ENCODE measurements around the gene MYO1D.

DNA sequence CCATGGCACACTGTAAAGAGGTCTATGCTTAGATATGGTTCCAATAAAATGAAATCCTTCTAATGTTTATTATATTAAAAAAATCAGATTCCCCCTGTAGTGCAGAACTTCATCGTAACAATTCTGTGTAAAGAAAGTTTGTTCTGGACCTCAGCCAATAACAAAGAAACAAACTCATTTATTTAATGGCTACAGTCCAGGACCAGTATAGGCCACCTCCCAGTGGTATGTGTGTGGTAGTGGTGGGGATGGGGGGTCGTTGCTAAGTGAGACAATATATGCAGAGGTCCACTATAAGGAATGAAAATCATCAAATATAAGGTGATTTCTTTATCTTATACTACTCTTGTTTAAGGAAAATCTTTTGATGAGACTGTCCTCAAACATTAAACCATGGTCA lies 253.7 kb downstream of the MYO1D start:
- TF ChIP-seq, protein P1, sequence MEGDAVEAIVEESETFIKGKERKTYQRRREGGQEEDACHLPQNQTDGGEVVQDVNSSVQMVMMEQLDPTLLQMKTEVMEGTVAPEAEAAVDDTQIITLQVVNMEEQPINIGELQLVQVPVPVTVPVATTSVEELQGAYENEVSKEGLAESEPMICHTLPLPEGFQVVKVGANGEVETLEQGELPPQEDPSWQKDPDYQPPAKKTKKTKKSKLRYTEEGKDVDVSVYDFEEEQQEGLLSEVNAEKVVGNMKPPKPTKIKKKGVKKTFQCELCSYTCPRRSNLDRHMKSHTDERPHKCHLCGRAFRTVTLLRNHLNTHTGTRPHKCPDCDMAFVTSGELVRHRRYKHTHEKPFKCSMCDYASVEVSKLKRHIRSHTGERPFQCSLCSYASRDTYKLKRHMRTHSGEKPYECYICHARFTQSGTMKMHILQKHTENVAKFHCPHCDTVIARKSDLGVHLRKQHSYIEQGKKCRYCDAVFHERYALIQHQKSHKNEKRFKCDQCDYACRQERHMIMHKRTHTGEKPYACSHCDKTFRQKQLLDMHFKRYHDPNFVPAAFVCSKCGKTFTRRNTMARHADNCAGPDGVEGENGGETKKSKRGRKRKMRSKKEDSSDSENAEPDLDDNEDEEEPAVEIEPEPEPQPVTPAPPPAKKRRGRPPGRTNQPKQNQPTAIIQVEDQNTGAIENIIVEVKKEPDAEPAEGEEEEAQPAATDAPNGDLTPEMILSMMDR (IDR thresholded peaks at IDR 0.05; ENCODE audit: low read depth, low read length, missing input control), result no peak
- TF ChIP-seq, protein P2, sequence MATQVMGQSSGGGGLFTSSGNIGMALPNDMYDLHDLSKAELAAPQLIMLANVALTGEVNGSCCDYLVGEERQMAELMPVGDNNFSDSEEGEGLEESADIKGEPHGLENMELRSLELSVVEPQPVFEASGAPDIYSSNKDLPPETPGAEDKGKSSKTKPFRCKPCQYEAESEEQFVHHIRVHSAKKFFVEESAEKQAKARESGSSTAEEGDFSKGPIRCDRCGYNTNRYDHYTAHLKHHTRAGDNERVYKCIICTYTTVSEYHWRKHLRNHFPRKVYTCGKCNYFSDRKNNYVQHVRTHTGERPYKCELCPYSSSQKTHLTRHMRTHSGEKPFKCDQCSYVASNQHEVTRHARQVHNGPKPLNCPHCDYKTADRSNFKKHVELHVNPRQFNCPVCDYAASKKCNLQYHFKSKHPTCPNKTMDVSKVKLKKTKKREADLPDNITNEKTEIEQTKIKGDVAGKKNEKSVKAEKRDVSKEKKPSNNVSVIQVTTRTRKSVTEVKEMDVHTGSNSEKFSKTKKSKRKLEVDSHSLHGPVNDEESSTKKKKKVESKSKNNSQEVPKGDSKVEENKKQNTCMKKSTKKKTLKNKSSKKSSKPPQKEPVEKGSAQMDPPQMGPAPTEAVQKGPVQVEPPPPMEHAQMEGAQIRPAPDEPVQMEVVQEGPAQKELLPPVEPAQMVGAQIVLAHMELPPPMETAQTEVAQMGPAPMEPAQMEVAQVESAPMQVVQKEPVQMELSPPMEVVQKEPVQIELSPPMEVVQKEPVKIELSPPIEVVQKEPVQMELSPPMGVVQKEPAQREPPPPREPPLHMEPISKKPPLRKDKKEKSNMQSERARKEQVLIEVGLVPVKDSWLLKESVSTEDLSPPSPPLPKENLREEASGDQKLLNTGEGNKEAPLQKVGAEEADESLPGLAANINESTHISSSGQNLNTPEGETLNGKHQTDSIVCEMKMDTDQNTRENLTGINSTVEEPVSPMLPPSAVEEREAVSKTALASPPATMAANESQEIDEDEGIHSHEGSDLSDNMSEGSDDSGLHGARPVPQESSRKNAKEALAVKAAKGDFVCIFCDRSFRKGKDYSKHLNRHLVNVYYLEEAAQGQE (IDR thresholded peaks at IDR 0.05), result no peak
- TF ChIP-seq, protein P3, sequence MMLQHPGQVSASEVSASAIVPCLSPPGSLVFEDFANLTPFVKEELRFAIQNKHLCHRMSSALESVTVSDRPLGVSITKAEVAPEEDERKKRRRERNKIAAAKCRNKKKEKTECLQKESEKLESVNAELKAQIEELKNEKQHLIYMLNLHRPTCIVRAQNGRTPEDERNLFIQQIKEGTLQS (IDR thresholded peaks at IDR 0.05), result no peak
- TF ChIP-seq SP1 (IDR thresholded peaks at IDR 0.05) (no peak), EGR1 (IDR thresholded peaks at IDR 0.05; ENCODE audit: low read depth in 2 of 2) (no peak), YY1 (IDR thresholded peaks at IDR 0.05) (no peak), TAF1 (conservative IDR thresholded peaks at IDR 0.05) (no peak), FOXA1 (IDR thresholded peaks at IDR 0.05) (no peak), RXRA (IDR thresholded peaks at IDR 0.05) (no peak), RAD21 (IDR thresholded peaks at IDR 0.05) (no peak)
- TF ChIP-seq, protein P4, sequence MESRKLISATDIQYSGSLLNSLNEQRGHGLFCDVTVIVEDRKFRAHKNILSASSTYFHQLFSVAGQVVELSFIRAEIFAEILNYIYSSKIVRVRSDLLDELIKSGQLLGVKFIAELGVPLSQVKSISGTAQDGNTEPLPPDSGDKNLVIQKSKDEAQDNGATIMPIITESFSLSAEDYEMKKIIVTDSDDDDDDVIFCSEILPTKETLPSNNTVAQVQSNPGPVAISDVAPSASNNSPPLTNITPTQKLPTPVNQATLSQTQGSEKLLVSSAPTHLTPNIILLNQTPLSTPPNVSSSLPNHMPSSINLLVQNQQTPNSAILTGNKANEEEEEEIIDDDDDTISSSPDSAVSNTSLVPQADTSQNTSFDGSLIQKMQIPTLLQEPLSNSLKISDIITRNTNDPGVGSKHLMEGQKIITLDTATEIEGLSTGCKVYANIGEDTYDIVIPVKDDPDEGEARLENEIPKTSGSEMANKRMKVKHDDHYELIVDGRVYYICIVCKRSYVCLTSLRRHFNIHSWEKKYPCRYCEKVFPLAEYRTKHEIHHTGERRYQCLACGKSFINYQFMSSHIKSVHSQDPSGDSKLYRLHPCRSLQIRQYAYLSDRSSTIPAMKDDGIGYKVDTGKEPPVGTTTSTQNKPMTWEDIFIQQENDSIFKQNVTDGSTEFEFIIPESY (IDR thresholded peaks at IDR 0.05), result no peak

Data from liver (tissue), 3 donors.